Measurements from ENCODE around the gene SEMA3D.

The SEMA3D gene

GRCh38 chr7:85144771-85145170 is 42.1 kb downstream of the SEMA3D start:
- H2BK15ac ChIP-seq (replicated peaks; ENCODE audit: low read depth): no peak overlapping the region

GRCh38 chr7:85135977-85136376 is 50.9 kb downstream of the SEMA3D start:
- Histone ChIP-seq H3K27ac (ENCODE audit: low read depth, low read length) (no peak overlapping the region), H3K36me3 (ENCODE audit: control insufficient read depth, insufficient read depth, low read length) (no peaks in the 10 kb centered on the region), H3K4me3 (ENCODE audit: low read length) (no peak overlapping the region), H3K18ac (ENCODE audit: low read length) (no peak overlapping the region), H3K9ac (ENCODE audit: low read length) (no peak overlapping the region), H2BK120ac (ENCODE audit: low read depth, low read length) (no peak overlapping the region), H3K23ac (ENCODE audit: low read length) (no peak overlapping the region), H2AK5ac (ENCODE audit: low read length) (no peak overlapping the region), H3K79me1 (ENCODE audit: low read length) (no peaks in the 10 kb centered on the region), H3K79me2 (ENCODE audit: control insufficient read depth, insufficient read depth, low read length) (no peaks in the 10 kb centered on the region), H3K4me1 (ENCODE audit: control insufficient read depth, low read depth, low read length) (no peaks in the 10 kb centered on the region), H3K27me3 (ENCODE audit: insufficient read depth, low read length, poor library complexity) (no peaks in the 10 kb centered on the region), H2BK15ac (replicated peaks; ENCODE audit: low read depth) (no peak overlapping the region), H2BK5ac (ENCODE audit: low read length) (no peak overlapping the region), H4K8ac (ENCODE audit: low read depth, low read length) (no peak overlapping the region), H3K4ac (ENCODE audit: low read depth, low read length) (no peak overlapping the region), H3K56ac (ENCODE audit: low read length) (no peak overlapping the region), H3K4me2 (ENCODE audit: low read length) (no peak overlapping the region), H4K5ac (ENCODE audit: low read length) (no peak overlapping the region)
- no CpG with 5 or more reads among the region's 2 CpGs for WGBS (ENCODE audit: extremely low coverage, insufficient coverage, low lambda C conversion rate)
- DNase-seq: peak; percentile 32

More at GRCh38 chr7:85144771-85145170, 42.1 kb downstream of the SEMA3D start:
- H3K4me1 ChIP-seq (ENCODE audit: control insufficient read depth, low read depth, low read length): no peaks in the 10 kb centered on the region
- WGBS (ENCODE audit: extremely low coverage, insufficient coverage, low lambda C conversion rate): no CpG with 5 or more reads among the region's 1 CpG
- no peak for DNase-seq
- H2BK120ac ChIP-seq (ENCODE audit: low read depth, low read length): no peak overlapping the region
- no peak overlapping the region for H2BK5ac ChIP-seq (ENCODE audit: low read length)
- no peak overlapping the region for H3K56ac ChIP-seq (ENCODE audit: low read length)
- H2AK5ac ChIP-seq (ENCODE audit: low read length): no peak overlapping the region
- H4K8ac ChIP-seq (ENCODE audit: low read depth, low read length): no peak overlapping the region
- H3K79me2 ChIP-seq (ENCODE audit: control insufficient read depth, insufficient read depth, low read length): no peaks in the 10 kb centered on the region
- no peaks in the 10 kb centered on the region for H3K36me3 ChIP-seq (ENCODE audit: control insufficient read depth, insufficient read depth, low read length)
- H3K23ac ChIP-seq (ENCODE audit: low read length): no peak overlapping the region
- no peak overlapping the region for H4K5ac ChIP-seq (ENCODE audit: low read length)
- H3K4me3 ChIP-seq (ENCODE audit: low read length): no peak overlapping the region
- H3K27me3 ChIP-seq (ENCODE audit: insufficient read depth, low read length, poor library complexity): no peaks in the 10 kb centered on the region
- H3K27ac ChIP-seq (ENCODE audit: low read depth, low read length): no peak overlapping the region
- no peak overlapping the region for H3K4ac ChIP-seq (ENCODE audit: low read depth, low read length)
- no peak overlapping the region for H3K18ac ChIP-seq (ENCODE audit: low read length)
- H3K9ac ChIP-seq (ENCODE audit: low read length): no peak overlapping the region
- H3K4me2 ChIP-seq (ENCODE audit: low read length): no peak overlapping the region
- H3K79me1 ChIP-seq (ENCODE audit: low read length): no peaks in the 10 kb centered on the region

GRCh38 chr7:85133560-85133959 is 53.3 kb downstream of the SEMA3D start:
- Histone ChIP-seq H4K5ac (ENCODE audit: low read length) (no peak overlapping the region), H3K4me1 (ENCODE audit: control insufficient read depth, low read depth, low read length) (no peaks in the 10 kb centered on the region), H3K4ac (ENCODE audit: low read depth, low read length) (no peak overlapping the region), H3K36me3 (ENCODE audit: control insufficient read depth, insufficient read depth, low read length) (no peaks in the 10 kb centered on the region), H2BK15ac (replicated peaks; ENCODE audit: low read depth) (no peak overlapping the region), H3K79me1 (ENCODE audit: low read length) (no peaks in the 10 kb centered on the region), H3K9ac (ENCODE audit: low read length) (no peak overlapping the region), H3K23ac (ENCODE audit: low read length) (no peak overlapping the region), H3K4me2 (ENCODE audit: low read length) (no peak overlapping the region), H4K8ac (ENCODE audit: low read depth, low read length) (no peak overlapping the region), H3K79me2 (ENCODE audit: control insufficient read depth, insufficient read depth, low read length) (no peaks in the 10 kb centered on the region), H2BK5ac (ENCODE audit: low read length) (no peak overlapping the region), H3K4me3 (ENCODE audit: low read length) (no peak overlapping the region), H3K27ac (ENCODE audit: low read depth, low read length) (no peak overlapping the region), H2BK120ac (ENCODE audit: low read depth, low read length) (no peak overlapping the region), H3K18ac (ENCODE audit: low read length) (no peak overlapping the region), H3K56ac (ENCODE audit: low read length) (no peak overlapping the region), H3K27me3 (ENCODE audit: insufficient read depth, low read length, poor library complexity) (no peaks in the 10 kb centered on the region), H2AK5ac (ENCODE audit: low read length) (no peak overlapping the region)
- DNase-seq: no peak
- no CpG with 5 or more reads among the region's 1 CpG for WGBS (ENCODE audit: extremely low coverage, insufficient coverage, low lambda C conversion rate)

- Histone ChIP-seq H3K4me2 (ENCODE audit: low read length) (no peak overlapping the region), H3K4me3 (ENCODE audit: low read length) (no peak overlapping the region), H3K27ac (ENCODE audit: low read depth, low read length) (no peak overlapping the region), H3K79me2 (ENCODE audit: control insufficient read depth, insufficient read depth, low read length) (no peaks in the 10 kb centered on the region), H4K5ac (ENCODE audit: low read length) (no peak overlapping the region), H3K9ac (ENCODE audit: low read length) (no peak overlapping the region), H3K36me3 (ENCODE audit: control insufficient read depth, insufficient read depth, low read length) (no peaks in the 10 kb centered on the region), H2BK120ac (ENCODE audit: low read depth, low read length) (no peak overlapping the region), H3K56ac (ENCODE audit: low read length) (no peak overlapping the region), H2BK15ac (replicated peaks; ENCODE audit: low read depth) (no peak overlapping the region), H3K4me1 (ENCODE audit: control insufficient read depth, low read depth, low read length) (no peaks in the 10 kb centered on the region), H3K18ac (ENCODE audit: low read length) (no peak overlapping the region), H3K4ac (ENCODE audit: low read depth, low read length) (no peak overlapping the region), H4K8ac (ENCODE audit: low read depth, low read length) (no peak overlapping the region), H3K23ac (ENCODE audit: low read length) (no peak overlapping the region), H3K27me3 (ENCODE audit: insufficient read depth, low read length, poor library complexity) (no peaks in the 10 kb centered on the region), H3K79me1 (ENCODE audit: low read length) (no peaks in the 10 kb centered on the region), H2AK5ac (ENCODE audit: low read length) (no peak overlapping the region), H2BK5ac (ENCODE audit: low read length) (no peak overlapping the region)
- DNase-seq: no peak
- no CpG with 5 or more reads among the region's 2 CpGs for WGBS (ENCODE audit: extremely low coverage, insufficient coverage, low lambda C conversion rate)
These were observed 53.9 kb downstream of the SEMA3D start for GRCh38 chr7:85133006-85133405.

- WGBS (ENCODE audit: extremely low coverage, insufficient coverage, low lambda C conversion rate): no CpG with 5 or more reads among the region's 4 CpGs
- H3K56ac ChIP-seq (ENCODE audit: low read length): no peak overlapping the region
- H3K27me3 ChIP-seq (ENCODE audit: insufficient read depth, low read length, poor library complexity): no peaks in the 10 kb centered on the region
- H2BK5ac ChIP-seq (ENCODE audit: low read length): no peak overlapping the region
- H3K4me2 ChIP-seq (ENCODE audit: low read length): no peak overlapping the region
- H4K5ac ChIP-seq (ENCODE audit: low read length): no peak overlapping the region
- no peak overlapping the region for H2BK120ac ChIP-seq (ENCODE audit: low read depth, low read length)
- no peaks in the 10 kb centered on the region for H3K79me1 ChIP-seq (ENCODE audit: low read length)
- H3K36me3 ChIP-seq (ENCODE audit: control insufficient read depth, insufficient read depth, low read length): no peaks in the 10 kb centered on the region
- no peaks in the 10 kb centered on the region for H3K79me2 ChIP-seq (ENCODE audit: control insufficient read depth, insufficient read depth, low read length)
- no peak overlapping the region for H3K23ac ChIP-seq (ENCODE audit: low read length)
- no peak overlapping the region for H3K4me3 ChIP-seq (ENCODE audit: low read length)
- no peak overlapping the region for H2BK15ac ChIP-seq (replicated peaks; ENCODE audit: low read depth)
- H2AK5ac ChIP-seq (ENCODE audit: low read length): no peak overlapping the region
- DNase-seq: no peak
- no peak overlapping the region for H3K27ac ChIP-seq (ENCODE audit: low read depth, low read length)
- H3K18ac ChIP-seq (ENCODE audit: low read length): no peak overlapping the region
- H3K4me1 ChIP-seq (ENCODE audit: control insufficient read depth, low read depth, low read length): no peaks in the 10 kb centered on the region
- no peak overlapping the region for H3K4ac ChIP-seq (ENCODE audit: low read depth, low read length)
- H3K9ac ChIP-seq (ENCODE audit: low read length): no peak overlapping the region
- H4K8ac ChIP-seq (ENCODE audit: low read depth, low read length): no peak overlapping the region
These were observed 56.2 kb downstream of the SEMA3D start for GRCh38 chr7:85130702-85131101.

GRCh38 chr7:85126383-85126782 is 60.5 kb downstream of the SEMA3D start:
- H2BK120ac ChIP-seq (ENCODE audit: low read depth, low read length): no peak overlapping the region
- no peak overlapping the region for H2AK5ac ChIP-seq (ENCODE audit: low read length)
- H3K36me3 ChIP-seq (ENCODE audit: control insufficient read depth, insufficient read depth, low read length): no peaks in the 10 kb centered on the region
- no peak overlapping the region for H3K18ac ChIP-seq (ENCODE audit: low read length)
- H3K4me1 ChIP-seq (ENCODE audit: control insufficient read depth, low read depth, low read length): no peaks in the 10 kb centered on the region
- no peak overlapping the region for H3K56ac ChIP-seq (ENCODE audit: low read length)
- no peak overlapping the region for H2BK15ac ChIP-seq (replicated peaks; ENCODE audit: low read depth)
- H4K5ac ChIP-seq (ENCODE audit: low read length): no peak overlapping the region
- H3K4me3 ChIP-seq (ENCODE audit: low read length): no peak overlapping the region
- H3K27ac ChIP-seq (ENCODE audit: low read depth, low read length): no peak overlapping the region
- no CpG with 5 or more reads among the region's 2 CpGs for WGBS (ENCODE audit: extremely low coverage, insufficient coverage, low lambda C conversion rate)
- H3K4ac ChIP-seq (ENCODE audit: low read depth, low read length): no peak overlapping the region
- no peaks in the 10 kb centered on the region for H3K27me3 ChIP-seq (ENCODE audit: insufficient read depth, low read length, poor library complexity)
- H3K4me2 ChIP-seq (ENCODE audit: low read length): no peak overlapping the region
- H3K9ac ChIP-seq (ENCODE audit: low read length): no peak overlapping the region
- no peak overlapping the region for H2BK5ac ChIP-seq (ENCODE audit: low read length)
- no peak overlapping the region for H4K8ac ChIP-seq (ENCODE audit: low read depth, low read length)
- H3K79me2 ChIP-seq (ENCODE audit: control insufficient read depth, insufficient read depth, low read length): no peaks in the 10 kb centered on the region
- H3K79me1 ChIP-seq (ENCODE audit: low read length): no peaks in the 10 kb centered on the region
- H3K23ac ChIP-seq (ENCODE audit: low read length): no peak overlapping the region
- no peak for DNase-seq

Data from mesendoderm (in vitro differentiated cells).